ENCODE results near the gene SULT1A2. TPM values are rescaled to one million over a fixed set of nuclear protein-coding genes. Genes with fewer than 3 reads are reported as not detected.
A peak's percentile ranks its signal among the peaks of the same experiment; 100 is the strongest.
"Not testable (repeated sequence)": the region's sequence is repeated elsewhere in the genome, so short reads cannot be mapped to it uniquely, and the experiment has no call there.

The SULT1A2 gene
- polyA plus RNA-seq, 2 donors, result 0.05 to 0.43 TPM

DNA sequence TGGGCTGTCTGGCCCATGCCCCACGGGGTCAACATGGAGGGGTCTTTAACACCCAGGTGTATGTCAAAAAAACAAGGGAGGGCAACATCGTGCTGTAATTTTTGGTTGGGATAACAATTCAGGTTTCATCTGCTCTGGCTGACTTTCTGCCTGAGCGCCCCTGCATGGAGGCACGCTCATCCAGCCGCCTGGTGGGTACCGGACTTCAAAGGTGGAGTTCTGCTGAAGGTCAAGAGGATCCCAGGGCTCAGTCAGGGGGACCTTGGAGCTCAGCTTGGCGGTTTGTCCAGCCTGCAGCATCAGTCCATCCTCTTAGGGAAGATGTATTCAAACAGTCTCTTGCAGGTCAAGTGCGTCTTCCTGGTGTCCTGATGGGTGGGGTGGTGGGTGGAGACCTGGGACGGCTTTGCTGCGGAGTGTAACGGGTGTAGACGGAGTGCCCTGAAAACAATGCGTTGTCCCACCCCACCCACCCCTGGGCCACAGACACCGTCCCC lies 48.5 kb downstream of the SULT1A2 start:
- H3K4me1 ChIP-seq (ENCODE audit: control insufficient read depth in 2 of 2, insufficient read depth in 2 of 2, low read length in 1 of 2), result no peaks in the 10 kb centered on the region
- H3K27me3 ChIP-seq (ENCODE audit: control insufficient read depth in 1 of 2, insufficient read depth in 2 of 2, low read length in 2 of 2), result no peaks in the 10 kb centered on the region
- WGBS, 2 donors, result 69 to 80% methylated on average over 14 of the region's 14 CpGs
- no peak overlapping the region for H3K27ac ChIP-seq (ENCODE audit: low read depth in 2 of 2, low read length in 1 of 2)
- H3K4me3 ChIP-seq (ENCODE audit: low read depth in 1 of 2, low read length in 2 of 2), result no peak overlapping the region
- no peaks in the 10 kb centered on the region for H3K36me3 ChIP-seq (ENCODE audit: control insufficient read depth in 2 of 2, insufficient read depth in 2 of 2, low read length in 1 of 2)
- H3K9me3 ChIP-seq (ENCODE audit: control insufficient read depth in 2 of 2, insufficient read depth in 1 of 2, low read depth in 1 of 2, low read length in 1 of 2), result no peaks in the 10 kb centered on the region

DNA sequence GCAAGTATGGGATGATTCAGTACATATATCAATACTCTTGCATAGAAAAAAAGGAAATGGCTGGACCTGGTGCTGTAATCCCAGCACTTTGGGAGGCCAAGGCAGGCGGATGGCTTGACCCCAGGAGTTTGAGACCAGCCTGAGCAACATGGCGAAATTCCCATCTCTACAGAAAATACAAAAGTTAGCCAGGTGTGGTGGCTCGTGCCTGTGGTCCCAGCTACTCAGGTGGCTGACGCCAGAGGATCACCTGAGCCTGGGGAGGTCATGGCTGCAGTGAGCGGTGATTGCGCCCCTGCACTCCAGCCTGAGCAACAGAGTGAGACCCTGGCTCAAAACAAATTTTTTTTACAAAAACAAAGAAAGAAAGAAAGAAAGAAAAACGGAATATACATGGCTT lies 50.2 kb downstream of the SULT1A2 start:
- Histone ChIP-seq H3K9me3 (ENCODE audit: control insufficient read depth in 2 of 2, insufficient read depth in 1 of 2, low read depth in 1 of 2, low read length in 1 of 2) (no peaks in the 10 kb centered on the region), H3K36me3 (ENCODE audit: control insufficient read depth in 2 of 2, insufficient read depth in 2 of 2, low read length in 1 of 2) (no peaks in the 10 kb centered on the region), H3K4me3 (ENCODE audit: low read depth in 1 of 2, low read length in 2 of 2) (no peak overlapping the region), H3K4me1 (ENCODE audit: control insufficient read depth in 2 of 2, insufficient read depth in 2 of 2, low read length in 1 of 2) (no peaks in the 10 kb centered on the region), H3K27ac (ENCODE audit: low read depth in 2 of 2, low read length in 1 of 2) (no peak overlapping the region), H3K27me3 (ENCODE audit: control insufficient read depth in 1 of 2, insufficient read depth in 2 of 2, low read length in 2 of 2) (no peaks in the 10 kb centered on the region)
- 79 to 82% methylated on average over 7 of the region's 7 CpGs for WGBS, 2 donors

- WGBS, 2 donors, result 81 to 83% methylated on average over 7 of the region's 7 CpGs
- not testable (repeated sequence) for H3K27ac ChIP-seq (ENCODE audit: low read depth in 2 of 2, low read length in 1 of 2); H3K27me3 ChIP-seq (ENCODE audit: control insufficient read depth in 1 of 2, insufficient read depth in 2 of 2, low read length in 2 of 2); H3K4me1 ChIP-seq (ENCODE audit: control insufficient read depth in 2 of 2, insufficient read depth in 2 of 2, low read length in 1 of 2); H3K9me3 ChIP-seq (ENCODE audit: control insufficient read depth in 2 of 2, insufficient read depth in 1 of 2, low read depth in 1 of 2, low read length in 1 of 2); H3K36me3 ChIP-seq (ENCODE audit: control insufficient read depth in 2 of 2, insufficient read depth in 2 of 2, low read length in 1 of 2); H3K4me3 ChIP-seq (ENCODE audit: low read depth in 1 of 2, low read length in 2 of 2)
Observed at GRCh38 chr16:28545964-28546363, 50.9 kb downstream of the SULT1A2 start.

- Histone ChIP-seq H3K9me3 (ENCODE audit: control insufficient read depth in 2 of 2, insufficient read depth in 1 of 2, low read depth in 1 of 2, low read length in 1 of 2) (no peaks in the 10 kb centered on the region), H3K36me3 (ENCODE audit: control insufficient read depth in 2 of 2, insufficient read depth in 2 of 2, low read length in 1 of 2) (no peaks in the 10 kb centered on the region), H3K27me3 (ENCODE audit: control insufficient read depth in 1 of 2, insufficient read depth in 2 of 2, low read length in 2 of 2) (no peaks in the 10 kb centered on the region), H3K4me3 (ENCODE audit: low read depth in 1 of 2, low read length in 2 of 2) (no peak overlapping the region), H3K27ac (ENCODE audit: low read depth in 2 of 2, low read length in 1 of 2) (no peak overlapping the region), H3K4me1 (ENCODE audit: control insufficient read depth in 2 of 2, insufficient read depth in 2 of 2, low read length in 1 of 2) (no peaks in the 10 kb centered on the region)
- 91 to 95% methylated on average over 3 of the region's 3 CpGs for WGBS, 2 donors
Observed at GRCh38 chr16:28544998-28545397, 51.9 kb downstream of the SULT1A2 start.

DNA sequence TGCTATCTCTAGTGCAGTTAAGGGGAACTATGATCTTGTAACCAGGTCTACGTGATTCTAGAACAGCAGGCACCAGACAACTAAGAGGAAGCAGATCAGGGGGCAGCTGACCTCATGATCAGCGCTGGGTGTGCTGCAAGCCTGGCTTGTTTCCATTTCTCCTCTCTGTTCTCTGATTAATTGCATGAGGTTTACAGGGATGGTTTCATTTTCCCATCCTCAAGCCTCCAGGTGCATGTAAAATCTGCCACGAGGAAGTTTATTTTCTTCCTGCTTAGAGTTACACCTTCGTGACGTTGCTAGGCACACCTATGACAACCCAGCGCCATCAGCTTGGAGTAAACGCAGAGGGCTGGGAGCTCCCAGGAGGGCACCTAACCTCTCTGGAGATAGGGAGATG lies 53.8 kb downstream of the SULT1A2 start:
- peak overlapping the region; percentile 15 to 58 for H3K27ac ChIP-seq (ENCODE audit: low read depth in 2 of 2, low read length in 1 of 2)
- H3K36me3 ChIP-seq (ENCODE audit: control insufficient read depth in 2 of 2, insufficient read depth in 2 of 2, low read length in 1 of 2), result no peaks in the 10 kb centered on the region
- peaks cover 0 to 4% of the 10 kb centered on the region in 2 donors for H3K4me1 ChIP-seq (ENCODE audit: control insufficient read depth in 2 of 2, insufficient read depth in 2 of 2, low read length in 1 of 2)
- H3K4me3 ChIP-seq (ENCODE audit: low read depth in 1 of 2, low read length in 2 of 2), result no peak overlapping the region
- WGBS, 2 donors, result 34 to 44% methylated on average over 7 of the region's 7 CpGs
- H3K9me3 ChIP-seq (ENCODE audit: control insufficient read depth in 2 of 2, insufficient read depth in 1 of 2, low read depth in 1 of 2, low read length in 1 of 2), result no peaks in the 10 kb centered on the region
- no peaks in the 10 kb centered on the region for H3K27me3 ChIP-seq (ENCODE audit: control insufficient read depth in 1 of 2, insufficient read depth in 2 of 2, low read length in 2 of 2)

DNA sequence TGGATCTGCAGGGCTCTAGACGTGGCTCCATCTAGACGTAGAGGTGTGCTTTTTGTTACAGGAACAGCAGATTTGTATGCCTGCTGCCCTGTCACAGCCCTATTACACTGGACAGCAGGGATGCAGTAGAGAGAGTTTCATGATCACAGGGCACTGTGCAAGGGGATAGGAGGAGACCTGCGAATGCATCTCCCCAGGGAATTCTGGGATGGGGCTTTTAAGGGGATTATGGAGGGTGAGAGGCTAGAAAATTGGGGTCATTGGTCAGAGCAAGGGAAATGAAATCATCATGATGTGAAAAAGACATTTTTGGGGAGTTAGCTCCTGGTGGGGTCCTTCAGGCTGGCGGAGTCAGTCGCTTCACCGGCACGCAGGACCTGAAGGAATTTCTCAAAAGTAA lies 54.2 kb downstream of the SULT1A2 start:
- H3K27ac ChIP-seq (ENCODE audit: low read depth in 2 of 2, low read length in 1 of 2), result peak overlapping the region; percentile 15 to 58
- WGBS, 2 donors, result 72 to 88% methylated on average over 7 of the region's 7 CpGs

More for the DNA sequence above, 54.2 kb downstream of the SULT1A2 start:
- Histone ChIP-seq H3K4me1 (ENCODE audit: control insufficient read depth in 2 of 2, insufficient read depth in 2 of 2, low read length in 1 of 2) (peaks cover 4 to 7% of the 10 kb centered on the region in 2 donors), H3K9me3 (ENCODE audit: control insufficient read depth in 2 of 2, insufficient read depth in 1 of 2, low read depth in 1 of 2, low read length in 1 of 2) (no peaks in the 10 kb centered on the region), H3K27me3 (ENCODE audit: control insufficient read depth in 1 of 2, insufficient read depth in 2 of 2, low read length in 2 of 2) (no peaks in the 10 kb centered on the region), H3K4me3 (ENCODE audit: low read depth in 1 of 2, low read length in 2 of 2) (no peak overlapping the region), H3K36me3 (ENCODE audit: control insufficient read depth in 2 of 2, insufficient read depth in 2 of 2, low read length in 1 of 2) (no peaks in the 10 kb centered on the region)

Other genes with a start within 250 kb of the SULT1A2 start
- gene NPIPB6, start 233.5 kb downstream of the SULT1A2 start, polyA plus RNA-seq, result under 1 TPM; 0.21 to 0.77 TPM
- 10 to 100 TPM; 41.2 to 49.7 TPM for gene EIF3CL, start 193.2 kb downstream of the SULT1A2 start, polyA plus RNA-seq
- gene NPIPB7, start 124.7 kb downstream of the SULT1A2 start, polyA plus RNA-seq, result under 1 TPM in 1 of 2 donors, not detected in 1; 0.10 TPM
- 10 to 100 TPM; 14.9 to 19.3 TPM for gene CLN3, start 105.0 kb downstream of the SULT1A2 start, polyA plus RNA-seq
- gene APOBR, start 102.4 kb downstream of the SULT1A2 start, polyA plus RNA-seq, result 1 to 10 TPM; 1.2 TPM
- under 1 TPM; 0.04 to 0.14 TPM for gene IL27, start 90.2 kb downstream of the SULT1A2 start, polyA plus RNA-seq
- 100 to 1,000 TPM in 1 of 2 donors, 10 to 100 TPM in 1; 88.1 to 161 TPM for gene NUPR1, start 58.1 kb downstream of the SULT1A2 start, polyA plus RNA-seq
- gene SGF29, start 43.1 kb downstream of the SULT1A2 start, polyA plus RNA-seq, result 10 to 100 TPM; 16.3 to 17.6 TPM
- 1 to 10 TPM; 5.6 to 7.9 TPM for gene SULT1A1, start 13.0 kb upstream of the SULT1A2 start, polyA plus RNA-seq
- under 1 TPM in 1 of 2 donors, not detected in 1; 0.06 TPM for gene NPIPB8, start 41.0 kb upstream of the SULT1A2 start, polyA plus RNA-seq
- 100 to 1,000 TPM; 303 to 630 TPM for gene EIF3C, start 114.4 kb upstream of the SULT1A2 start, polyA plus RNA-seq
- gene NPIPB9, start 154.7 kb upstream of the SULT1A2 start, polyA plus RNA-seq, result under 1 TPM; 0.14 to 0.79 TPM
- 10 to 100 TPM; 37.9 to 82.1 TPM for gene ATXN2L, start 225.9 kb upstream of the SULT1A2 start, polyA plus RNA-seq
- gene TUFM, start 249.3 kb upstream of the SULT1A2 start, polyA plus RNA-seq, result 100 to 1,000 TPM; 175 to 188 TPM